GM21619 (cell line): ENCODE measurements around the gene GOT2.
"Not testable (repeated sequence)": the region's sequence is repeated elsewhere in the genome, so short reads cannot be mapped to it uniquely, and the experiment has no call there.

Experiments used
- ATAC-seq: cut with Tn5 transposase; IDR thresholded peaks from one replicate; pipeline ENCODE4 v1.9.1; 2021; ENCODE audit not compliant: unreplicated experiment

The GOT2 gene

GRCh38 chr16:58733671-58734458 is at the start of gene GOT2:
TSS of gene GOT2 (minus strand) at chr16:58734316. CDS start at chr16:58734228, 88 bp downstream.
- peak; percentile 86 for ATAC-seq

- not testable (repeated sequence) for ATAC-seq
Measured at GRCh38 chr16:58779291-58779690, 45.2 kb upstream of the GOT2 start.

GRCh38 chr16:58773870-58774269 is 39.8 kb upstream of the GOT2 start:
- ATAC-seq = no peak

- no peak for ATAC-seq
Measured at GRCh38 chr16:58768145-58768544, 34.0 kb upstream of the GOT2 start.

- ATAC-seq = no peak
Measured at GRCh38 chr16:58767581-58767980, 33.5 kb upstream of the GOT2 start.

- ATAC-seq = no peak
Measured at GRCh38 chr16:58756650-58757332, 22.7 kb upstream of the GOT2 start.

- ATAC-seq = peak; percentile 99
Measured at GRCh38 chr16:58755989-58756649, 22.0 kb upstream of the GOT2 start.

GRCh38 chr16:58753711-58754134 is 19.6 kb upstream of the GOT2 start:
- ATAC-seq = no peak

GRCh38 chr16:58744497-58744896 is 10.4 kb upstream of the GOT2 start:
- ATAC-seq = no peak

- ATAC-seq = no peak
Measured at GRCh38 chr16:58741976-58742375, 7.9 kb upstream of the GOT2 start.

- no peak for ATAC-seq
Measured at GRCh38 chr16:58741166-58741565, 7.0 kb upstream of the GOT2 start.

GRCh38 chr16:58738672-58739296 is 4.7 kb upstream of the GOT2 start:
- no peak for ATAC-seq

GRCh38 chr16:58736341-58736740 is 2.2 kb upstream of the GOT2 start:
- not testable (repeated sequence) for ATAC-seq

- no peak for ATAC-seq
Measured at GRCh38 chr16:58734459-58734787, 307 bp upstream of the GOT2 start.

- no peak for ATAC-seq
Measured at GRCh38 chr16:58733248-58733670, 857 bp downstream of the GOT2 start.

GRCh38 chr16:58732545-58733247 is 1.4 kb downstream of the GOT2 start:
- peak; percentile 49 for ATAC-seq

GRCh38 chr16:58730724-58731370 is 3.3 kb downstream of the GOT2 start:
- no peak for ATAC-seq

- no peak for ATAC-seq
Measured at GRCh38 chr16:58727796-58728568, 6.1 kb downstream of the GOT2 start.

GRCh38 chr16:58727028-58727781 is 6.9 kb downstream of the GOT2 start:
- no peak for ATAC-seq
